Epidermal melanocyte (primary cell): ENCODE data around the gene SYT9.

Experiments
- DNase-seq: peaks from one replicate; pipeline ENCODE4 v3.0.0; 2011; ENCODE audit warnings: low spot score; ENCODE audit not compliant: insufficient read length

Gene SYT9

GRCh38 chr11:7469351-7469865, 217.7 kb downstream of the SYT9 start:
- no peak for DNase-seq

GRCh38 chr11:7471071-7471470, 219.4 kb downstream of the SYT9 start:
- DNase-seq, result no peak

- no peak for DNase-seq
Measured at GRCh38 chr11:7473717-7474116, 222.0 kb downstream of the SYT9 start.

- DNase-seq, result no peak
Measured at GRCh38 chr11:7480113-7480512, 228.4 kb downstream of the SYT9 start.

- no peak for DNase-seq
Measured at GRCh38 chr11:7484131-7484530, 232.4 kb downstream of the SYT9 start.

GRCh38 chr11:7484645-7485044, 232.9 kb downstream of the SYT9 start:
- DNase-seq, result no peak

- DNase-seq, result no peak
Measured at GRCh38 chr11:7485186-7486097, 233.7 kb downstream of the SYT9 start, which contains the start of gene OLFML1. Gene OLFML1, plus strand, starts transcription at chr11:7485506. Its CDS starts 370 bp downstream, at chr11:7485876.

GRCh38 chr11:7486098-7486780, 234.5 kb downstream of the SYT9 start:
- DNase-seq, result no peak

GRCh38 chr11:7486781-7487140, 235.1 kb downstream of the SYT9 start:
- no peak for DNase-seq

GRCh38 chr11:7487360-7487759, 235.7 kb downstream of the SYT9 start:
- DNase-seq, result no peak

GRCh38 chr11:7488681-7489080, 237.0 kb downstream of the SYT9 start:
- DNase-seq, result no peak

GRCh38 chr11:7489376-7489775, 237.7 kb downstream of the SYT9 start:
- DNase-seq, result no peak

GRCh38 chr11:7490054-7490453, 238.3 kb downstream of the SYT9 start:
- no peak for DNase-seq

GRCh38 chr11:7490535-7490934, 238.8 kb downstream of the SYT9 start:
- DNase-seq, result no peak

- no peak for DNase-seq
Measured at GRCh38 chr11:7492253-7492652, 240.5 kb downstream of the SYT9 start.

- no peak for DNase-seq
Measured at GRCh38 chr11:7493670-7494069, 242.0 kb downstream of the SYT9 start.

- DNase-seq, result no peak
Measured at GRCh38 chr11:7494086-7494745, 242.5 kb downstream of the SYT9 start.

GRCh38 chr11:7495882-7496551, 244.3 kb downstream of the SYT9 start:
- DNase-seq, result no peak

GRCh38 chr11:7498193-7498592, 246.5 kb downstream of the SYT9 start:
- DNase-seq, result no peak

- no peak for DNase-seq
Measured at GRCh38 chr11:7499081-7499480, 247.4 kb downstream of the SYT9 start.

- DNase-seq, result no peak
Measured at GRCh38 chr11:7500251-7500650, 248.5 kb downstream of the SYT9 start.
